ENCODE data around the gene CKAP2.
A peak's percentile ranks its signal among the peaks of the same experiment; 100 is the strongest.
"Not testable (repeated sequence)": the region's sequence is repeated elsewhere in the genome, so short reads cannot be mapped to it uniquely, and the experiment has no call there.

Gene CKAP2

DNA sequence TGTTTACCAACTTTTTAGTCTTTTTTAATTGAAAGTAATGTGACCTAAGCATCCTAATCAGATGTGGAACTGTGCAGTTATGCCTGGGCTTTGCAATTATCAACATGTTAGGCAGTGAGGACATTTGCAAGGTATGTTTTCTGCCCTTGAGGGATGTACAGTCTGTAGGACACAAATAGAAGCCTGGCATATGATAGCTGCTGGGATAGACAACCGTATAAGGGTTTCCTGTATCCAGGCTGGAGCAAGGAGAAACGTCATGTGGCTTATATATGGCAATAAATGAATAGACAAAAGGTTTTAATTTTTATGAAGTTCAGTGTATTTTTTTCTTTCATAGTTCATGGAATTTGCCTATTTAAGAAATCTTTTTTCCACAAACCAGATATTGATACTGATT lies 2.8 kb upstream of the CKAP2 start:
- no peak for DNase-seq

- DNase-seq = peak; percentile 57
These were observed 839 bp upstream of the CKAP2 start for GRCh38 chr13:52454459-52454819.

DNA sequence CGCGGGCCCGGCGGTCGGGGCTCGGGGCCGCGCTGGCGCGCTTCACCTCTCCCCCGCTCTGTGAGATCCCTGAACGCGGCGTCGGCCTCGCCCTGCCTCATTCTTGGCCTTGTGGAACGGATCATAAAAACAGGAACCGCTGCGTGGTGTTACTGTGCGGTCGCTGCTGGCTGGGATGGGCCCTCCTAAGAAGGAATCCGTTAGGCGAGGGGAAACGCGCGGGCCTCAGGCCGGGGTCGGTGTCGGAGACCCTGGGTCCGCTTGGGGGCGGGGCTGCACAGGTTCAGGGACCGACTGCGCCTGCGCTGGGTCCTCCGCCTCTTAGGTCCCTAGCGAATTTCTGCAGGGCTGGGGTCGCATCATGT lies 381 bp downstream of the CKAP2 start:
- peak; percentile 22 for DNase-seq

DNA sequence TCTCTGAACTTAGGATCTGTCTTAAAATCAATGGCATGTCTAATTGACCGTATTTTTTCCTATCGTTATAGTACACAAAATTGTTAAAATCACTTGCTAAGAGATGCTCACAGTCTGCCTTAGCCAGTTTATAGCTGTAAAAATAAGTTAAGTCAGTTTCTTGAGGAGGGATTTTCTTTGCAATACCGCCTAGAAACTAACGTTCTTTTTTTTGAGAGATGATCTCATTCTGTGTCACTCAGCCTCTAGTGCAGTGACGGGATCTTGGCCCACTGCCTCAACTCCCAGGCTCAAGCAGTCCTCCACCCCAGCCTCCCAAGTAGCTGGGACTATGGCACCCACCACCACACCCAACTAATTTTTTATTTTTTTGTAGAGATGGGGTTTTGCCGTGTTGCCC lies 4.4 kb downstream of the CKAP2 start:
- no peak for DNase-seq

DNA sequence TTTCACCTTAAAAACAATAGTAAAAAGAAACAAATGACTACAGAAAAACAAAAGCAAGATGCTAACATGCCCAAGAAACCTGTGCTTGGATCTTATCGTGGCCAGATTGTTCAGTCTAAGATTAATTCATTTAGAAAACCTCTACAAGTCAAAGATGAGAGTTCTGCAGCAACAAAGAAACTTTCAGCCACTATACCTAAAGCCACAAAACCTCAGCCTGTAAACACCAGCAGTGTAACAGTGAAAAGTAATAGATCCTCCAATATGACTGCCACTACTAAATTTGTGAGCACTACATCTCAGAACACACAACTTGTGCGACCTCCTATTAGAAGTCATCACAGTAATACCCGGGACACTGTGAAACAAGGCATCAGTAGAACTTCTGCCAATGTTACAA lies 6.0 kb downstream of the CKAP2 start:
- no peak for DNase-seq

GRCh38 chr13:52463526-52463925 lies 8.2 kb downstream of the CKAP2 start:
- DNase-seq = no peak

GRCh38 chr13:52468487-52468886 lies 13.2 kb downstream of the CKAP2 start:
- not testable (repeated sequence) for DNase-seq

DNA sequence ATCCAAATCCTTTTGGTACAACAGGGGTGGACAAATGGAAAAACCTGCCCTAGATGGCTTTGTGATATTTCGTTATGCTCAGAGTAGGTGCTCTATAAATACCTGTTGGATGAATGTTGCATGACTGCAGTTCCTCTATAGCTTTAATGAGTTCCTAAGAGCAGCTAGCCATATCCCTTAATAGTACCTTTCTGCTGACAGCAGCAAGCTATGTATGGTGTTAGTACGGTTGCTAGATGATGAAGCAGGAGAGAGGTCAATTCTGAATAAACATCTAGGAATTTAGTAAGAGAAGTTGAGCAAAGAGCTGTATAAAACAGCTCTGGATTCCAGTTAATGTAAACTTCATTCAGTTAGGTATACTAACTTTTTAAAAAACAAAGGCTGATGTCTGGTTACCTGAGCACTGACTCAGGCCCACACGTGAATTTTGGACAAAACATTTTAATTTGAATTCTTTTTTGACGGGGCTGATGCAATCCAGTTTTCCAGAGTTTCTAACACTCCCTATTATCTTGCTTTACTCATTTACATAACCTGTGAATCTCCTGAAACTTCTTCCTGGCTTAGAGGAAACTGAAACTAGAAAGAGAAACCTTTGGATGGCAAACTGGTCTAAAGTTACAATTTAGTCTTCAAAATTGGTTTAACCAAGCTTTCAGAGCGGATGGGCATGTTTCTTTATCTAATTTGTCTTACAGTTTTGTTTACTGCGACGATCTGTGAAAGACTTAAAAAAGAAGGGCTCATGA lies 25.6 kb downstream of the CKAP2 start:
- not testable (repeated sequence) for DNase-seq

GRCh38 chr13:52487078-52487477 lies 31.8 kb downstream of the CKAP2 start:
- not testable (repeated sequence) for DNase-seq

GRCh38 chr13:52488763-52489162 lies 33.5 kb downstream of the CKAP2 start:
- not testable (repeated sequence) for DNase-seq

DNA sequence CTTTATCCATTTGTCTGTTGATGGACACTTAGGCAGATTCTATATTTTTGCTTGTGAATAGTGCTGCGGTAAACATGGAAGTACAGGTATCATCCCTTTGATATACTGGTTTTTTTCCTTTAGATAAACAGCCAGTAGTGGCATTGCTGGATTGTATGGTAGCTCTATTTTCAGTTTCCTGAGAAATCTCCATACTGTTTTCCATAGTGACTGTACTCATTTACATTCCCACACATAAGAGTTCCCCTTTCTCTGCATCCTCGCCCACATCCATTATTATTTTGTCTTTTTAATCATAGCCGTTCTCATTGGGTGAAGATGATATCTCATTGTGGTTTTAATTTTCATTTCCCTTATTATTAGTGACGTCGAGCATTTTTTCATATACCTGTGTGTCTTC lies 35.7 kb downstream of the CKAP2 start:
- DNase-seq = not testable (repeated sequence)

DNA sequence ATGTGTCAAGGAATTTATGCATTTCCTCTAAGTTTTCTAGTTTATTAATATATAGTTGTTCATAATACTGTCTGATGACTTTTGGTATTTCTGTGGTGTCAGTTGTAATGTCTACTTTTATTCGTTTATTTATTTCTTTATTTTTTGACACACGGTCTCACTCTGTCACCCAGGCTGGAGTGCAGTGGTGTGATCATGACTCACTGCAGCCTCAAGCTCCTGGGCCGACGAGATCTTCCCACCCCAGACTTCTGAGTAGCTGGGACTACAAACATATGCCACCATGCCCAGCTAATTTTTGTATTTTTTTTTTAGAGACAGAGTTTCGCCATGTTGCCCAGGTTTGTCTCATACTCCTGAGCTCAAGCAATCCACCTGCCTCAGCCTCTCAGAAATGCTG lies 39.0 kb downstream of the CKAP2 start:
- DNase-seq = not testable (repeated sequence)

- DNase-seq = not testable (repeated sequence)
These were observed 42.7 kb downstream of the CKAP2 start for GRCh38 chr13:52497979-52498378.

- not testable (repeated sequence) for DNase-seq
These were observed 47.0 kb downstream of the CKAP2 start for GRCh38 chr13:52502277-52502676.

GRCh38 chr13:52505843-52506242 lies 50.6 kb downstream of the CKAP2 start:
- not testable (repeated sequence) for DNase-seq

- DNase-seq = not testable (repeated sequence)
These were observed 54.3 kb downstream of the CKAP2 start for GRCh38 chr13:52509532-52509931.

- not testable (repeated sequence) for DNase-seq
These were observed 55.0 kb downstream of the CKAP2 start for GRCh38 chr13:52510221-52510797.

DNA sequence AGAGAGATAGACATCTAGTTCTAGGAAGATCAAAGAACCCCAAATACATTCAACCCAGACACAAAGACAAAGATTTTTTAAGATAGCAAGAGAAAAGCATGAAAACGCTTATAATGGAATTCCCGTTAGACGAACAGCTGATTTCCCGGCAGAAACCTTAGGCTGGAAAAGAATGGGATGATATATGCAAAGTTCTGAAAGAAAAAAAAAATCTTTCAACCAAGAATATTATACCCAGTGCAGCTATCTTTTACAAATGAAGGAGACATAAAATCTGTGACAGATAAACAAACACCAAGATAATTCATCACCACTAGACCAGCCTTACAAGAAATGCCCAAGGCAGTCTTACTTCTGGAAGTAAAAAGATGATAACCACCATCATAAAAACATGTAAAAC lies 56.3 kb downstream of the CKAP2 start:
- not testable (repeated sequence) for DNase-seq

GRCh38 chr13:52513957-52514596 lies 58.8 kb downstream of the CKAP2 start:
- DNase-seq = not testable (repeated sequence)

DNA sequence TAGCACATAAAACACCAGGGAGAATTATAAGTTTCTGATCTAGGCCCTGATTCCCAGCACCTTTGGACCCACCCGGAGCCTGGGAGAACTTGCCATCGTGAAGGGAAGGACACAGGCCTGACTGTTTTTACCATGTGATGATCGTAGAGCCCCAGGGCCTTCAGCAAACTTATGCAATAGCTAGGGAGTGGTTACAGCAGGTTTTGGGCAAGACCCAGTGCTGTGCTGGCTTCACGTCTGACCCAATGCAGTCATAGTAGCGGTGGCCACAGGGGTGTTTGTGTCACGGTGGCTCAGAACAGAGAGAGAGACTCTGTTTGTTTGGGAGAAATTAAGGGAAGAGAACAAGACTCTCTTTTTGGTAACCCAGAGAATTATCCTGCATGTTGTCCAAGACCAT lies 68.0 kb downstream of the CKAP2 start:
- not testable (repeated sequence) for DNase-seq

All from DMS79 (cell line).